ENCODE results near the gene CD55. TPM values are rescaled to one million over a fixed set of nuclear protein-coding genes. Genes with fewer than 3 reads are reported as not detected.

CD55 gene
- total RNA-seq, 1 experiment from 2014 or later: 159 TPM

GRCh38 chr1:207289756-207290155, 31.7 kb upstream of the CD55 start:
- no peak for TF ChIP-seq CTCF (IDR thresholded peaks at IDR 0.05; ENCODE audit: unreplicated experiment)
- intact Hi-C loops (cut with micrococcal nuclease): no loop called here
- POLR2A ChIA-PET: interaction anchor here (0.6 to 1.3 kb wide), 2 partner anchors 15 to 77 kb away, joined by 3 read pairs; no protein-coding TSS in a partner anchor
- no TSS peak for BruUV-seq (replicated peaks)
- no peak overlapping the region for H3K27ac Mint-ChIP-seq (ENCODE audit: low read depth, unreplicated experiment)
- H3K4me3 Mint-ChIP-seq (ENCODE audit: unreplicated experiment): no peak overlapping the region
- H3K4me1 Mint-ChIP-seq (ENCODE audit: insufficient read depth, unreplicated experiment): no peaks in the 10 kb centered on the region
- H3K36me3 Mint-ChIP-seq (ENCODE audit: insufficient read depth, unreplicated experiment): no peaks in the 10 kb centered on the region
- CTCF ChIA-PET: interaction anchor here (0.6 to 0.9 kb wide), 2 partner anchors 12 to 87 kb away, joined by 3 to 4 read pairs; no protein-coding TSS in a partner anchor
- no peak for DNase-seq (ENCODE audit: unreplicated experiment)
- H3K9me3 Mint-ChIP-seq (ENCODE audit: unreplicated experiment): no peaks in the 10 kb centered on the region
- H3K27me3 Mint-ChIP-seq (ENCODE audit: insufficient read depth, unreplicated experiment): no peaks in the 10 kb centered on the region

DNA sequence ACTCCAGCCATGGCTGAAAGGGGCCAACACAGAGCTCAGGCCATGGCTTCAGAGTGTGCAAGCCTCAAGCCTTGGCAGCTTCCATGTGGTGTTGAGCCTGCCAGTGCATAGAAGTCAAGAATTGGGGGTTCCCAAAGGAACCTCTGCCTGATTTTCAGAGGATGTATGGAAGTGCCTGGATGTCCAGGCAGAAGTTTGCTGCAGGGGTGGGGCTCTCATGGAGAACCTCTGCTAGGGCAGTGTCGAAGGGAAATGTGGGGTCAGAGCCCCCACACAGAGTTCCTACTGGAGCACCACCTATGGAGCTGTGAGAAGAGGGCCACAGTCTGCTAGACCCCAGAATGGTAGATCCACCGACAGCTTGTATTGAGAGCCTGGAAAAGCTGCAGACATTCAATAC, 29.8 kb upstream of the CD55 start:
- no peak for TF ChIP-seq CTCF (IDR thresholded peaks at IDR 0.05; ENCODE audit: unreplicated experiment)
- H3K9me3 Mint-ChIP-seq (ENCODE audit: unreplicated experiment): no peaks in the 10 kb centered on the region
- no peaks in the 10 kb centered on the region for H3K36me3 Mint-ChIP-seq (ENCODE audit: insufficient read depth, unreplicated experiment)
- H3K27ac Mint-ChIP-seq (ENCODE audit: low read depth, unreplicated experiment): no peak overlapping the region
- ChIA-PET CTCF (interaction anchor here (1.2 kb wide), 1 partner anchor 10 kb away, joined by 3 read pairs; no protein-coding TSS in a partner anchor), POLR2A (no interaction called here)
- H3K4me1 Mint-ChIP-seq (ENCODE audit: insufficient read depth, unreplicated experiment): no peaks in the 10 kb centered on the region
- BruUV-seq (replicated peaks): no TSS peak
- intact Hi-C loops (cut with micrococcal nuclease): no loop called here
- DNase-seq (ENCODE audit: unreplicated experiment): no peak
- no peaks in the 10 kb centered on the region for H3K27me3 Mint-ChIP-seq (ENCODE audit: insufficient read depth, unreplicated experiment)
- no peak overlapping the region for H3K4me3 Mint-ChIP-seq (ENCODE audit: unreplicated experiment)

DNA sequence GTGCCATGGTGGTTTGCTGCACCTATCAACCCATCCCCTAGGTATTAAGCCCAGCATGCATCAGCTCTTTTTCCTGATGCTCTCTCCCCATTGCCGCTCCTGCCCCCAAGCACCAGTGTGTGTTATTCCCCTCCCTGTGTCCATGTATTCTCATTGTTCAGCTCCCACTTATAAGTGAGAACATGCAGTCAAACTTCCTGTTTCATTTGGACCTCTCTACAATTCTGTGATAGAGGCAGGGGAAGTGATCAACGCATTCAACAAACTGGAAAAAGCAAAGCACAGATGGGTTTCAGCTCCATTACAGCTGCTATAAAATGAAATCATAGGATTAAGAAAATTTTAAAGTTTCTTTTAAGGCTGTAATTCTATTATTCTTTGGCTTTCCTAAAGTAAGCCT, 23.3 kb upstream of the CD55 start:
- no peak for TF ChIP-seq CTCF (IDR thresholded peaks at IDR 0.05; ENCODE audit: unreplicated experiment)
- no peak overlapping the region for H3K4me3 Mint-ChIP-seq (ENCODE audit: unreplicated experiment)
- no peak for DNase-seq (ENCODE audit: unreplicated experiment)
- H3K4me1 Mint-ChIP-seq (ENCODE audit: insufficient read depth, unreplicated experiment): peaks cover 9% of the 10 kb centered on the region
- CTCF ChIA-PET: interaction anchor here (0.6 to 1.2 kb wide), 5 partner anchors 14 to 116 kb away, joined by 3 to 4 read pairs (median 3); no protein-coding TSS in a partner anchor
- BruUV-seq (replicated peaks): no TSS peak
- peaks cover 10% of the 10 kb centered on the region for H3K9me3 Mint-ChIP-seq (ENCODE audit: unreplicated experiment)
- intact Hi-C loops (cut with micrococcal nuclease): no loop called here
- H3K36me3 Mint-ChIP-seq (ENCODE audit: insufficient read depth, unreplicated experiment): no peaks in the 10 kb centered on the region
- H3K27ac Mint-ChIP-seq (ENCODE audit: low read depth, unreplicated experiment): no peak overlapping the region
- no peaks in the 10 kb centered on the region for H3K27me3 Mint-ChIP-seq (ENCODE audit: insufficient read depth, unreplicated experiment)
- POLR2A ChIA-PET: interaction anchor here (1.0 to 1.5 kb wide), 4 partner anchors 10 to 23 kb away, joined by 3 to 5 read pairs (median 4); partner anchors contain the start of gene CD55

GRCh38 chr1:207298636-207299398, 22.7 kb upstream of the CD55 start:
- no peak for TF ChIP-seq CTCF (IDR thresholded peaks at IDR 0.05; ENCODE audit: unreplicated experiment)
- ChIA-PET CTCF (interaction anchor here (0.6 to 1.2 kb wide), 5 partner anchors 13 to 117 kb away, joined by 3 to 4 read pairs (median 3); no protein-coding TSS in a partner anchor), POLR2A (interaction anchor here (1.0 to 1.5 kb wide), 4 partner anchors 11 to 22 kb away, joined by 3 to 5 read pairs (median 4); partner anchors contain the start of gene CD55)
- intact Hi-C loops (cut with micrococcal nuclease): no loop called here
- peaks cover 10% of the 10 kb centered on the region for H3K4me1 Mint-ChIP-seq (ENCODE audit: insufficient read depth, unreplicated experiment)
- BruUV-seq (replicated peaks): no TSS peak
- H3K27me3 Mint-ChIP-seq (ENCODE audit: insufficient read depth, unreplicated experiment): no peaks in the 10 kb centered on the region
- H3K36me3 Mint-ChIP-seq (ENCODE audit: insufficient read depth, unreplicated experiment): no peaks in the 10 kb centered on the region
- peaks cover 13% of the 10 kb centered on the region for H3K9me3 Mint-ChIP-seq (ENCODE audit: unreplicated experiment)
- no peak overlapping the region for H3K4me3 Mint-ChIP-seq (ENCODE audit: unreplicated experiment)
- DNase-seq (ENCODE audit: unreplicated experiment): no peak
- no peak overlapping the region for H3K27ac Mint-ChIP-seq (ENCODE audit: low read depth, unreplicated experiment)

Data from MCF 10A (cell line).